Naive thymus-derived CD4-positive, alpha-beta T cell (primary cell): Measurements from ENCODE around the gene SLC12A8. TPM values are rescaled to one million over a fixed set of nuclear protein-coding genes. Genes with fewer than 3 reads are reported as not detected.

Experiments used
- ATAC-seq: fragments of 150-1000 bp; cut with Tn5 transposase; 2 replicates; pipeline ENCODE4 v1.10.0; 2021; ENCODE audit warnings: mild to moderate bottlenecking, moderate library complexity
- CTCF ChIA-PET: fragments of 350-600 bp; sonication (Branson Sonifier 250); formaldehyde crosslinking; loops from one replicate; lab custom pipeline; 2021; ENCODE audit warnings: antibody characterized with exemption; lab: Charles Lee
- POLR2A ChIA-PET: fragments of 350-600 bp; sonication (Branson Sonifier 250); formaldehyde crosslinking; loops from one replicate; lab custom pipeline; 2021; ENCODE audit warnings: antibody characterized with exemption, inconsistent platforms; lab: Charles Lee
- DNase-seq, 9 donors: peaks; one replicate each; pipeline versions ENCODE4 v3.0.0 to v3.0.0-alpha.2; 2020 to 2022; ENCODE audit warnings: mixed read lengths in 1 of 9
- H3K27ac ChIP-seq: one replicate; pipeline ENCODE4 v1.7.0; 2013; ENCODE audit warnings: mild to moderate bottlenecking, low read depth, low read length, moderate library complexity
- H3K27me3 ChIP-seq, 2 donors: one replicate each; pipeline ENCODE4 v1.7.0; 2013; ENCODE audit warnings: low read length in 2 of 2, mild to moderate bottlenecking in 2 of 2, moderate library complexity in 2 of 2; ENCODE audit not compliant: control insufficient read depth in 2 of 2, insufficient read depth in 2 of 2
- H3K36me3 ChIP-seq, 3 experiments: 1 replicate in 2 of 3; 2 replicates in 1 of 3; pipeline ENCODE4 v1.7.0; 2013; ENCODE audit warnings: low read length in 3 of 3, mild to moderate bottlenecking in 3 of 3, moderate library complexity in 1 of 3; ENCODE audit not compliant: insufficient read depth in 3 of 3, control insufficient read depth in 2 of 3
- H3K4me1 ChIP-seq, 2 donors: one replicate each; pipeline ENCODE4 v1.7.0; 2013; ENCODE audit warnings: low read length in 2 of 2, mild to moderate bottlenecking in 2 of 2, moderate library complexity in 1 of 2; ENCODE audit not compliant: control insufficient read depth in 2 of 2, insufficient read depth in 2 of 2
- H3K4me3 ChIP-seq: 2 replicates; pipeline ENCODE4 v1.7.0; 2013; ENCODE audit warnings: mild to moderate bottlenecking, low read length
- H3K9me3 ChIP-seq, 3 experiments: 1 replicate in 2 of 3; 2 replicates in 1 of 3; pipeline ENCODE4 v1.7.0; 2013; ENCODE audit warnings: low read length in 3 of 3; ENCODE audit not compliant: control insufficient read depth in 2 of 3
- H3K27ac Mint-ChIP-seq, 9 donors: one replicate each; pipeline ENCODE4 v1.8.0; 2020 to 2022; ENCODE audit warnings: mixed read lengths in 9 of 9, mild to moderate bottlenecking in 8 of 9, moderate library complexity in 5 of 9, inconsistent platforms in 2 of 9
- H3K27me3 Mint-ChIP-seq, 5 donors: one replicate each; pipeline ENCODE4 v1.8.0; 2021 to 2022; ENCODE audit warnings: mixed read lengths in 5 of 5, mild to moderate bottlenecking in 1 of 5
- H3K36me3 Mint-ChIP-seq, 5 donors: one replicate each; pipeline ENCODE4 v1.8.0; 2020 to 2022; ENCODE audit warnings: mixed read lengths in 5 of 5, mild to moderate bottlenecking in 3 of 5, inconsistent platforms in 1 of 5
- H3K4me1 Mint-ChIP-seq, 7 donors: one replicate each; pipeline ENCODE4 v1.8.0; 2020 to 2022; ENCODE audit warnings: mixed read lengths in 7 of 7, mild to moderate bottlenecking in 3 of 7, inconsistent platforms in 1 of 7
- H3K4me3 Mint-ChIP-seq, 10 donors: one replicate each; pipeline ENCODE4 v1.8.0; 2020 to 2022; ENCODE audit warnings: mild to moderate bottlenecking in 10 of 10, mixed read lengths in 10 of 10, moderate library complexity in 6 of 10, inconsistent platforms in 2 of 10
- H3K9me3 Mint-ChIP-seq, 11 donors: one replicate each; pipeline ENCODE4 v1.8.0; 2020 to 2022; ENCODE audit warnings: mixed read lengths in 11 of 11, mild to moderate bottlenecking in 4 of 11, inconsistent platforms in 1 of 11, moderate library complexity in 1 of 11
- intact Hi-C, 2 donors: fragments of 100-400 bp; cut with micrococcal nuclease; formaldehyde crosslinking; loops; one replicate each; pipeline ENCODE4 v1.15.1; 2023
- polyA plus RNA-seq, 2 donors: library from polyadenylated mRNA; unstranded; fragments of 300-500 nt; fragmentation: Illumina TruSeq; gene quantifications; one replicate each; pipeline ENCODE4 v1.2.3, GENCODE V29; 2021
- total RNA-seq, 6 experiments: library from RNA in 5 of 6; stranded (reverse) in 5 of 6; gene quantifications; 1 replicate in 5 of 6; 2 replicates in 1 of 6; pipeline ENCODE4 v1.2.3 and lab custom pipeline; 2021 to 2026

The SLC12A8 gene
- total and polyA plus RNA-seq, 7 experiments from 2014 or later = 0.12 to 1.1 (median 0.66) TPM; not detected in 1

DNA sequence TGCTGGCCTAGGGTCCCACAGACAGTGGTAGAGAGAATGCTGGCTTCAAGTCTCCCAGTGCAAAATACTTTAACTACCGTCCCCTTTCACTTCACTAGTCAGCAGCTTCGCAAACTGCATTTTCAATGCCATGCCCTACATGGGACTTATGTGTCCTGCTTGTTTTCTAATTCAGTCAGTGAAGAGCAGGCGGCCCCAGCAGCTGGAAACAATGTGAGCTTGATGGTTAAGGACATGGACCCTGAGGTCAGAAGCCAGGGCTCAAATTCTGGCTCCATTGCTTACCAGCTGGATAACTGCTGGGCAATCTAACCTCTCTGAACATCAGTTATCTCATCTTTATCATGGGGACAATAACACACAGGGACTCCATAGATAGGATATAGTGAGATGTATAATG is 58.4 kb downstream of the SLC12A8 start:
- Histone ChIP-seq H3K9me3 (no peaks in the 10 kb centered on the region), H3K27me3 (no peaks in the 10 kb centered on the region), H3K27ac (no peak overlapping the region), H3K4me3 (no peak overlapping the region), H3K36me3 (no peaks in the 10 kb centered on the region), H3K4me1 (no peaks in the 10 kb centered on the region)
- ChIA-PET CTCF (no interaction called here), POLR2A (no interaction called here)
- H3K27me3 Mint-ChIP-seq = peaks cover 0 to 54% (median 0%) of the 10 kb centered on the region in 5 donors
- no peak overlapping the region for H3K4me3 Mint-ChIP-seq
- H3K4me1 Mint-ChIP-seq = peaks cover 0 to 14% (median 7%) of the 10 kb centered on the region in 7 donors
- no peak for ATAC-seq
- no peak for DNase-seq
- intact Hi-C loops = no loop called here
- peaks cover 0 to 4% (median 0%) of the 10 kb centered on the region in 5 donors for H3K36me3 Mint-ChIP-seq
- H3K27ac Mint-ChIP-seq = no peak overlapping the region
- peaks cover 0 to 2% (median 0%) of the 10 kb centered on the region in 11 donors for H3K9me3 Mint-ChIP-seq

DNA sequence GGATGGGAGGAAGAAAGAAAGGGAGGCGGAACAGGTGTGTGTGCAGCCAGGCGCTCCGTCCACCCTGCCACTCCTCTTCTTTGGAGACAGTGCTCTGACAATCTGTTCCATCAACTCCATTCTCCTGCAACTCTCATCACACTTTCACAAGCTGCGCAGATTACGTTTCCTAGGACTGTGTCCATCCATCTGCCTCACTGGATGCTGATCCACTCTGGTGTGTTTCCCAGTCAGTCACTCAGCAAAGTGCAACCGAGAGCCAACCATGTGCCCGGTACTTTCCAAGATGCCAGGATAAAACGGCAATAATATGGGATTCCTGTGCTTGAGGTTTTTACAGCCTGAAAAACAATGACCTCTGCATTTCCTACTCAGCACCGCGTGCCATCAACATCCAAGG is 59.6 kb downstream of the SLC12A8 start:
- Mint-ChIP-seq H3K27me3 (peaks cover 0 to 50% (median 0%) of the 10 kb centered on the region in 5 donors), H3K9me3 (peaks cover 0 to 2% (median 0%) of the 10 kb centered on the region in 11 donors), H3K27ac (no peak overlapping the region), H3K4me1 (peaks cover 0 to 19% (median 10%) of the 10 kb centered on the region in 7 donors), H3K4me3 (no peak overlapping the region), H3K36me3 (peaks cover 0 to 4% (median 0%) of the 10 kb centered on the region in 5 donors)
- ATAC-seq = no peak
- H3K27me3 ChIP-seq = no peaks in the 10 kb centered on the region
- ChIA-PET CTCF (no interaction called here), POLR2A (no interaction called here)
- no peak overlapping the region for H3K4me3 ChIP-seq
- H3K4me1 ChIP-seq = no peaks in the 10 kb centered on the region
- H3K27ac ChIP-seq = no peak overlapping the region
- no peak for DNase-seq
- no peaks in the 10 kb centered on the region for H3K36me3 ChIP-seq
- intact Hi-C loops = no loop called here
- H3K9me3 ChIP-seq = no peaks in the 10 kb centered on the region

DNA sequence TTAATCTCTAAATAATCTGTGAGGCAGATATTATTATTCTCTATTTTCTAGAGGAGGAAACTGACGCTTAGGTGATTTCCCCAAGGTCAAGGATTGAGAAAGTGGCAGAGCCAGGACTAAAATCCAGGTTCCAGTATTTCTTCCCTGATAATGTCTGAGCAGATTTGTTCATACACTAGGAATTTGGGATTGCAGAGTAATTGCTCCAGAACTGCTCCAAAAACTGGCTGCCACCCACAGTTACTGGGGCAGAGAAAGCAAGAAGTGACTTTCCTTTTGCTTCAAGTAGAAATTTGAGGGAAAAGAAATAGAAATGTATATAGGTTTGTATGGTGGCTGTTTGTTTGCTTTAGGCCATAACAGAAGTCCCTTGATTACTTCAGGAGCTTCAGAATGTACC is 60.6 kb downstream of the SLC12A8 start:
- no peaks in the 10 kb centered on the region for H3K36me3 Mint-ChIP-seq
- Histone ChIP-seq H3K9me3 (no peaks in the 10 kb centered on the region), H3K36me3 (no peaks in the 10 kb centered on the region), H3K4me1 (no peaks in the 10 kb centered on the region), H3K4me3 (no peak overlapping the region), H3K27me3 (no peaks in the 10 kb centered on the region), H3K27ac (no peak overlapping the region)
- no peak overlapping the region for H3K27ac Mint-ChIP-seq
- peaks cover 0 to 2% (median 0%) of the 10 kb centered on the region in 11 donors for H3K9me3 Mint-ChIP-seq
- peaks cover 0 to 44% (median 0%) of the 10 kb centered on the region in 5 donors for H3K27me3 Mint-ChIP-seq
- ChIA-PET CTCF (interaction anchor here (0.7 kb wide), 1 partner anchor 286 kb away, joined by 3 read pairs; no protein-coding TSS in a partner anchor), POLR2A (no interaction called here)
- intact Hi-C loops = loop anchor here in 1 of 2 donors (2.0 kb wide), 1 partner anchor 433 kb away; no protein-coding TSS in a partner anchor
- no peak overlapping the region for H3K4me3 Mint-ChIP-seq
- DNase-seq (no peak), ATAC-seq (no peak)
- H3K4me1 Mint-ChIP-seq = peaks cover 0 to 28% (median 16%) of the 10 kb centered on the region in 7 donors

DNA sequence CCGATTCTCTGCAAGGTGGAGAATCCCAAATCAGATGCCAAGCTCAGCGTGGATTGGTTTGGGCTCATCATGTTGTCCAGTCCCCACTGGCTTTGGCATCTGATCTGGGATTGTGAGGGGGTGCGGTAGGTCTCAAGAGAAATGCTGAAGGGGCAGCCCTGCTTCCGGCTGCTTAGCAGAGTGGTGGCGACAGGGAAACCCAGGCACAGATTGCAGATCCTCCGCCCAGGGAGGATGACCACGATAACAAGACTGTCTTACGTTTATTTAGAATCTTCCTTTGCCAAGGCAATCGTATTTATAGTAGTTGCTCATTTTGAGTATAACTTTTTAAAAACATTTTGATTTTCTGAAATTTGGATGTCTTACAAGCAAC is 61.1 kb downstream of the SLC12A8 start:
- DNase-seq = no peak
- peaks cover 0 to 43% (median 0%) of the 10 kb centered on the region in 5 donors for H3K27me3 Mint-ChIP-seq
- CTCF ChIA-PET = interaction anchor here (0.7 kb wide), 1 partner anchor 287 kb away, joined by 3 read pairs; no protein-coding TSS in a partner anchor
- peaks cover 0 to 28% (median 16%) of the 10 kb centered on the region in 7 donors for H3K4me1 Mint-ChIP-seq
- H3K4me3 Mint-ChIP-seq = no peak overlapping the region
- H3K36me3 Mint-ChIP-seq = peaks cover 0 to 1% (median 0%) of the 10 kb centered on the region in 5 donors
- H3K9me3 ChIP-seq = no peaks in the 10 kb centered on the region
- H3K9me3 Mint-ChIP-seq = peaks cover 0 to 2% (median 0%) of the 10 kb centered on the region in 11 donors
- no peaks in the 10 kb centered on the region for H3K4me1 ChIP-seq
- intact Hi-C loops = loop anchor here in 1 of 2 donors (2.0 kb wide), 1 partner anchor 433 kb away; no protein-coding TSS in a partner anchor
- no peak overlapping the region for H3K27ac ChIP-seq
- POLR2A ChIA-PET = no interaction called here
- ATAC-seq = no peak
- H3K4me3 ChIP-seq = no peak overlapping the region
- H3K27me3 ChIP-seq = no peaks in the 10 kb centered on the region
- H3K27ac Mint-ChIP-seq = peak overlapping the region in 1 of 9 donors; percentile 45
- H3K36me3 ChIP-seq = no peaks in the 10 kb centered on the region

DNA sequence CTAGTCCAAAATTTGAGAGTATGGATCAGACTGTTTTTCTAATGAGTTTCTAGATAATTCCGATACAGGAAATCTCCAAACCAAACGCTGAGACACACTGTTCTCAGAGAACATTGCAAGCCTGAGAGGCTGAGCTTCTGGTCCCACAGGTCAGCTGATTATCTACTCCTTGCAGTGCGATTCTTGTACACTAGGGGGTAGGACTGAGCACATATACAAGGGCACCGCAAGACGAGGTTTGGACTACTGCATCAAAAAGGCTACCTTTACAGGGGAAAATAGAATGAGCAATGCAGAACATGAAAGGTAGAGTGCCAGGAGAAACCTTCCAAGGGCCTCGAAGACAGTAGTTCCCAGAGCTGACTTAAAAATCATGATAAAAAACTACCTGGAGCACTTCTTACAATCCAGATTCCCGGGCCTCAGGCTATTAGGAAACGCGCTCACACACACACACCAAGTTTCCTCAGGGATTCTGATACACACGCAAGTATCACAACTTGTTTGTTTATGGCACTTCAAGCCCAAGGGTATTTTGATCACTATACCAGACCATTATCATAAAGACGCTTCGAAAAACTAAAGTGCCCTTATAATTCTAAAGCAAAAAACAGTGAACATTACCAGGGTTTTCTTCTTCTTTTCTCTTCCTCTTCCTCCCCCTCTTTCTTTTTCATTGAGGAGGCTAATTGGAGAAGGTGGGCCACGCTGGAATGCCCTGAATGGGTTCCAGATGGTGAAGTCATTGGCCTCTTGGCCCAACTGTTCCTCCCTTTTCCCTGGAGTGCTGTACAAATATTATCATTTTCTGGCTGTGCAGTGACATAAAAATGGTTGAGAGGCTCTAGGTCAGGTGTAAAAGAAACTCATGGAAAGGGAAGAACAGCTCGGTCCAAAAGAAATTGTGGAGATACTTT is 61.8 kb downstream of the SLC12A8 start:
- Histone ChIP-seq H3K27ac (no peak overlapping the region), H3K4me3 (no peak overlapping the region), H3K9me3 (no peaks in the 10 kb centered on the region), H3K36me3 (no peaks in the 10 kb centered on the region), H3K27me3 (no peaks in the 10 kb centered on the region), H3K4me1 (no peaks in the 10 kb centered on the region)
- H3K4me3 Mint-ChIP-seq = no peak overlapping the region
- DNase-seq = peak in 5 of 9 donors; percentile 30 to 45 (median 43)
- peak; percentile 74 for ATAC-seq
- intact Hi-C loops = loop anchor here (1.0 to 2.0 kb wide), 4 partner anchors 287 to 435 kb away; no protein-coding TSS in a partner anchor
- CTCF ChIA-PET = interaction anchor here (0.5 to 1.0 kb wide), 3 partner anchors 127 to 288 kb away, joined by 3 read pairs; no protein-coding TSS in a partner anchor
- peaks cover 0 to 1% (median 0%) of the 10 kb centered on the region in 5 donors for H3K36me3 Mint-ChIP-seq
- POLR2A ChIA-PET = no interaction called here
- peaks cover 0 to 2% (median 0%) of the 10 kb centered on the region in 11 donors for H3K9me3 Mint-ChIP-seq
- peak overlapping the region in 2 of 9 donors; percentile 45 to 49 for H3K27ac Mint-ChIP-seq
- H3K27me3 Mint-ChIP-seq = peaks cover 0 to 37% (median 0%) of the 10 kb centered on the region in 5 donors
- peaks cover 0 to 28% (median 16%) of the 10 kb centered on the region in 7 donors for H3K4me1 Mint-ChIP-seq

DNA sequence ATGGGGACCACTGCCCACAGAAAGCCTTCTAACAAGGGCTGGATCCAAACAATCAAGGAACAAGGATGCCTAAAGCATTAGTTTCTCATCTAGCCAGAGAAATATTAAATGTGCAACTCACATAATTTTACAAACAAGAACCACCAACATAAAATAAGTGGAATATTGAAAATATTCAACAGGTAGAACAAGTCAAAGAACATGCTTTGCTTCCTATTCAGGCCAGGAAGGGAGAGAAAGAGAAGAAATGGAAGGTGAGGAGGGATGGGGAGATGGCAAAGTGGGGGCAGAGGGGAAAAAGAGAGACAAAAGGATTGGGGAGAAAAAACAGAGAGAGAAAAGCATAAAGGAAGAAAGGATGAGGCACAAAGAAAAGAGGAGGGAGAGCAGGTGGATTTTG is 63.1 kb downstream of the SLC12A8 start:
- Histone ChIP-seq H3K27ac (no peak overlapping the region), H3K9me3 (no peaks in the 10 kb centered on the region), H3K27me3 (no peaks in the 10 kb centered on the region), H3K4me3 (no peak overlapping the region), H3K4me1 (no peaks in the 10 kb centered on the region), H3K36me3 (no peaks in the 10 kb centered on the region)
- DNase-seq (no peak), ATAC-seq (no peak)
- peak overlapping the region in 1 of 9 donors; percentile 58 for H3K27ac Mint-ChIP-seq
- H3K4me1 Mint-ChIP-seq = peaks cover 0 to 24% (median 14%) of the 10 kb centered on the region in 7 donors
- H3K36me3 Mint-ChIP-seq = peaks cover 0 to 1% (median 0%) of the 10 kb centered on the region in 5 donors
- peaks cover 0 to 2% (median 0%) of the 10 kb centered on the region in 11 donors for H3K9me3 Mint-ChIP-seq
- H3K27me3 Mint-ChIP-seq = peaks cover 0 to 42% (median 0%) of the 10 kb centered on the region in 5 donors
- intact Hi-C loops = loop anchor here (10.0 kb wide), 2 partner anchors 365 to 385 kb away; no protein-coding TSS in a partner anchor
- POLR2A ChIA-PET = no interaction called here
- H3K4me3 Mint-ChIP-seq = no peak overlapping the region
- CTCF ChIA-PET = no interaction called here
